LNCaP clone FGC (cell line): ENCODE results near the gene MAPT.

Experiments
- DNase-seq: peaks from one replicate; pipeline ENCODE4 v3.0.0-alpha.2; 2011; ENCODE audit warnings: low read depth
- H3K4me3 ChIP-seq: 2 replicates; pipeline ENCODE4 v1.5.1; 2011; ENCODE audit warnings: mild to moderate bottlenecking, low read depth, low read length, control low read depth
- TF ChIP-seq, protein P1 (sequence below): IDR thresholded peaks from 2 replicates; pipeline ENCODE4 v1.5.1; 2012; ENCODE audit warnings: mild to moderate bottlenecking; ENCODE audit not compliant: control insufficient read depth, insufficient read depth; ENCODE audit errors: extremely low read depth

The MAPT gene

DNA sequence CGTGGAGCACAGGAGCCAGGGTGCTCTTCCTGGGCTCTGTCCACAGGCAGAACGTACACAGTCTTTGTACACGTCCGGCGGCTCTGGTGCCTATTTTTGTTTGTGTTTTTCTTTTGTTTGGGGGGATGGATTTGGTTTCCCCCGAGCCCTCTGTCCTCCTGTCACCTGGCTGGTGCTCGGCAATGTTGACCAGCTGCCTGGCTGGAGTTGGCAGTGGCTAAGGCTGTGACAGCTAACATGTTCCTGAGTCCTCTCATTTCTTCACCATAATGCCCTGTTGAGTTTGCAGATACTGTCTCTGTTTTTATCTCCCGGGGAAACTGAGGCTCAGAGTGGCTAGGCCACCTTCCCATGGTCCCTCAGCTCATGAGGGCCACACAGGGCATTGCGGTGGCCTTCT, 25.7 kb downstream of the MAPT start:
- DNase-seq: no peak
- no peak overlapping the region for H3K4me3 ChIP-seq
- TF ChIP-seq, protein P1, sequence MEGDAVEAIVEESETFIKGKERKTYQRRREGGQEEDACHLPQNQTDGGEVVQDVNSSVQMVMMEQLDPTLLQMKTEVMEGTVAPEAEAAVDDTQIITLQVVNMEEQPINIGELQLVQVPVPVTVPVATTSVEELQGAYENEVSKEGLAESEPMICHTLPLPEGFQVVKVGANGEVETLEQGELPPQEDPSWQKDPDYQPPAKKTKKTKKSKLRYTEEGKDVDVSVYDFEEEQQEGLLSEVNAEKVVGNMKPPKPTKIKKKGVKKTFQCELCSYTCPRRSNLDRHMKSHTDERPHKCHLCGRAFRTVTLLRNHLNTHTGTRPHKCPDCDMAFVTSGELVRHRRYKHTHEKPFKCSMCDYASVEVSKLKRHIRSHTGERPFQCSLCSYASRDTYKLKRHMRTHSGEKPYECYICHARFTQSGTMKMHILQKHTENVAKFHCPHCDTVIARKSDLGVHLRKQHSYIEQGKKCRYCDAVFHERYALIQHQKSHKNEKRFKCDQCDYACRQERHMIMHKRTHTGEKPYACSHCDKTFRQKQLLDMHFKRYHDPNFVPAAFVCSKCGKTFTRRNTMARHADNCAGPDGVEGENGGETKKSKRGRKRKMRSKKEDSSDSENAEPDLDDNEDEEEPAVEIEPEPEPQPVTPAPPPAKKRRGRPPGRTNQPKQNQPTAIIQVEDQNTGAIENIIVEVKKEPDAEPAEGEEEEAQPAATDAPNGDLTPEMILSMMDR: no peak

DNA sequence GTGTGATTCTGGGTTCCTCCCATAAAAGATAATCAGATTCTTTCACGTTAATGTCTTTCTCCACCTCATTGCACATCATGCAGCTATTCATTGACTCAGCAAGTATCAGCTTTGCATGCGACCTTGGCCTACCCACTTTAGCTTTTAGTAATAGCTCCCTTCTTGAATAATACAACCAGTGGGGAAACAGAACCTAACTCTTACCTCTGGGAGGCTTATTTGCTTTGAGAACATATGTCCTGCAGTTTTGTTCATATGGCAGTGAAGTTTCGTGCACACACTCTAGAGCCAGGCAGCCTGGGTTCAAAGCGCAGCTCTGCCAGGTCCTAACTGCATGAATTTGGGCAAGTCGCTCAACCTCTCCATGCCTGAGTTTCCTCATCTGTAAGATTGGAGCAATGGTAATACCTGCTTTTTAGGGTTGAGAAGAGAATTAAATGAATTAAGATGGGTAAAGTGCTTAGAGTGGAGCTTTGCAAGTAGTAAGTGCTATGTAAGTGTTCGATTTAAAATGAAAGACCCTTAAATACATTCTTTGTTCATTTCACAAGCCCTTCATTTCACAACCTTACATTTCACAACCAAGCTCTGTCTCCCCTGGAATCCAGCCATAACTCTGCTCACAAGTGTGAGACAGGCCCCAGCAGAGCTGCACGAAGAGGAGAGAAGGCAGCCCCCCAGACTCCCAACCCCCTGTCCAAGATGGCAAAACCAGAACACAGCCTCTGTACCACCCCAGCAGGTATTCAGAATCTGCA, 29.3 kb downstream of the MAPT start:
- TF ChIP-seq, protein P1: no peak
- DNase-seq: no peak
- no peak overlapping the region for H3K4me3 ChIP-seq

DNA sequence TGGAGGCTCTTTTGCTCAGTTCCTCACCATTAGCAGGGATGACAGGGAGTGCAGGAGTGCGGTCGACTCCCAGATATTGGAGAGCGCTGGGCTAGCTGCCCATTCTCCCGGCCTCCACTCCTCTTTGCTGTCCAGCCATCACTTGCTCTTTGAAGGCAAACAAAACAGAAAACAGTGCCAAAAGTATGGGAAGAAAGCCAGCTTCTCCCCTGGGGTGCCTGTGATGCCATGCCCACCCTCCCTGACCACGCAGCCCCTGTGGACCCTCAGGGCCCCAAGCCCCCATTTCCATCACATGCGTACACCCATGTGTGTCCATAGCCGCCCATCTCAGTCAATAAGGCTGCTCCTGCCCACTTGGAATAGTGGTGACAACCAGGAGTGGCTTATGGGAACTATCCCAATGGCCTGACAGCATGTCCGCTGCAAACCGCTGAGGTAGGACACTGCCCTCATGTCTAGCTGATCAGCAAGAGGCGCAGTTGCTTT, 30.0 kb downstream of the MAPT start:
- no peak overlapping the region for H3K4me3 ChIP-seq
- DNase-seq: no peak
- TF ChIP-seq, protein P1: no peak

DNA sequence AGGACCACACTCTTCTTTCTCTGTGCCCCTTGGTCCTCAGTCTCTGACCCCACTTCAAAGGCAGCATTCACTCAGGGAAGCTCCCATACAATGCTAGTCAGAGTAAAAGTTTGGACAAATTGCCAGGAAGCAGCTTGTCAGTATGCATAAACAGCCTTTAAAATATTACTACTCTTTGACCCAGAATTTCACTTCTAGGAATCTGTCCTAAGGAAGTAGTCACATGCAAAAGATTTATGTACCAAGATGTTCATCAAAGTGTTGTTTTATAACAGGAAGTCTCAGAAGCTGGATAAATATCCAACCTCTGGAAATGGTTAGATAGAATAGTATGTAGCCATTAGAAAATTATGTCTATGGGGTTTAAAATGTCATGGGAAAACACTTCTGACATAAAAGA, 31.0 kb downstream of the MAPT start:
- TF ChIP-seq, protein P1: no peak
- no peak for DNase-seq
- H3K4me3 ChIP-seq: no peak overlapping the region

DNA sequence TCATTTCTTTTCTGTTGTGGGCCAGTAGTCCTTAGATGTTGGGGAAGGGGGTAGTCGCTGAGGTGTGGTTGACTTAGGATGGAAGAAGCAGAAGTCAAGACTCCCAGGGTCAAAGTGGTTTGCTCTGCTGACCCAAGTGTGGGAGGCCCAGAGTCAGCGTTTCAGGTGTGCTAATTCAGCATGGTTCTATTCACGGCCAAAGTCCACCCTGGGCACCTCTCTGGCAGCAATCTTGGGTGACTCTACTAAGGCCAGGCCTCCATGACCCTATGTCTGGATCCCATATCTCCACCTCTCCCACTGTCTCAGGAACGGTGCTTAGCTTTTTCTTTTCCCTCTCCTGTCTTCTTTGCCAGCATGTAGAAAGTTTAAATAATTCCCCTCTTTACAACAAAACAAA, 32.9 kb downstream of the MAPT start:
- H3K4me3 ChIP-seq: no peak overlapping the region
- TF ChIP-seq, protein P1: no peak
- no peak for DNase-seq

DNA sequence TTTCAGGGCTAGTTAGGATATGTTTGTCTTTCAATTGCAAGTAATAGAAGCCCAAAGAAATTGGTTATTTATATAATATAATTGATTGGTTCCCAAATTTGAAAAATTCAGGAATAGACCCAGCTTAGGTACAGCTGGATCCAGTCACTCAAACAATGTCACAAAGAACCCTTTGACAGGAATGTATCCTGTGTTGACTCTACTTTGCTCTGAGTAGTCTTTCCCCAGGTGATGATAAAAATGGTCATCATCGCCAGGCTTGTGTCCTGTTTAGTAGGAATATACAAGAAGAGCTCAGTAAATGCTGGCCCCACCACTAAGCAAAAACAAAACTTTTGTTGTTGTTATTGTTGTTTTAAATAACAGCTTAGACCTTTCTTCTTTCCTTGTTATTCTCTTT, 35.0 kb downstream of the MAPT start:
- no peak for DNase-seq
- H3K4me3 ChIP-seq: no peak overlapping the region
- TF ChIP-seq, protein P1: no peak
